ENCODE measurements around the gene VPS8. TPM values are rescaled to one million over a fixed set of nuclear protein-coding genes. Genes with fewer than 3 reads are reported as not detected.

Gene VPS8
- total and polyA plus RNA-seq, 9 of the 15 experiments (the other 6 are each of a cell fraction or from before 2014, with no cell fraction given) = 7.2 to 41.0 (median 28.3) TPM

GRCh38 chr3:184811034-184811433 is 932 bp upstream of the VPS8 start (continued):
- TF ChIP-seq NR2F6 (CRISPR knock-in tag; IDR thresholded peaks at IDR 0.05) (no peak), GATAD2A (IDR thresholded peaks at IDR 0.05) (no peak), TRIM24 (IDR thresholded peaks at IDR 0.05) (no peak), CHD7 (IDR thresholded peaks at IDR 0.05; ENCODE audit: low read depth, low read length) (no peak)

Measured in K562 (cell line).